Astrocyte of the spinal cord (primary cell): ENCODE results near the gene TGM4.

Experiments
- DNase-seq: peaks from one replicate; pipeline ENCODE4 v3.0.0; 2011; ENCODE audit warnings: low read depth, low spot score
- H3K4me3 ChIP-seq: 2 replicates; pipeline ENCODE4 v1.5.1; 2011; ENCODE audit warnings: low read depth, mild to moderate bottlenecking, low read length, moderate library complexity
- in situ Hi-C: cut with HindIII; loops from 2 replicates; pipeline ENCODE4 v1.10.0; 2017; ENCODE audit warnings: low sequenced_read_pairs
- TF ChIP-seq, protein P1 (sequence below): IDR thresholded peaks from 2 replicates; pipeline ENCODE4 v1.5.1; 2012; ENCODE audit warnings: low read depth, mild to moderate bottlenecking, low read length, inconsistent platforms

The TGM4 gene

DNA sequence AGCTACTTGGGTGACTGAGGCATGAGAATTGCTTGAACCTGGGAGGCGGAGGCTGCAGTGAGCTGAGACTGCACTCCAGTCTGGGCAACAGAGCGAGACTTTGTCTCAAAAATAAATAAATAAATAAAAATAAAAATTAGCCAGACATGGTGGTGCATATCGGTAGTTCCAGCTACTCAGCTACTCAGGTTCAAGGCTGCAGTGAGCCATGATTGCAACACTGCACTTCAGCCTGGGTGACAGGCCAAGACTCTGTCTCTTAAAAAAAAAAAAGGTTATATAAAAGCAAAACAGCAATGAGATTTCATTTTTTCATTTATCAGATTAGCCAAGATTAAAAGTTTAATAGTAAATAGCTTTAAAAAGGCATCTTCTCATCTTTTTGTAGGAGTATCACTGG is 2.9 kb downstream of the TGM4 start:
- TF ChIP-seq, protein P1, sequence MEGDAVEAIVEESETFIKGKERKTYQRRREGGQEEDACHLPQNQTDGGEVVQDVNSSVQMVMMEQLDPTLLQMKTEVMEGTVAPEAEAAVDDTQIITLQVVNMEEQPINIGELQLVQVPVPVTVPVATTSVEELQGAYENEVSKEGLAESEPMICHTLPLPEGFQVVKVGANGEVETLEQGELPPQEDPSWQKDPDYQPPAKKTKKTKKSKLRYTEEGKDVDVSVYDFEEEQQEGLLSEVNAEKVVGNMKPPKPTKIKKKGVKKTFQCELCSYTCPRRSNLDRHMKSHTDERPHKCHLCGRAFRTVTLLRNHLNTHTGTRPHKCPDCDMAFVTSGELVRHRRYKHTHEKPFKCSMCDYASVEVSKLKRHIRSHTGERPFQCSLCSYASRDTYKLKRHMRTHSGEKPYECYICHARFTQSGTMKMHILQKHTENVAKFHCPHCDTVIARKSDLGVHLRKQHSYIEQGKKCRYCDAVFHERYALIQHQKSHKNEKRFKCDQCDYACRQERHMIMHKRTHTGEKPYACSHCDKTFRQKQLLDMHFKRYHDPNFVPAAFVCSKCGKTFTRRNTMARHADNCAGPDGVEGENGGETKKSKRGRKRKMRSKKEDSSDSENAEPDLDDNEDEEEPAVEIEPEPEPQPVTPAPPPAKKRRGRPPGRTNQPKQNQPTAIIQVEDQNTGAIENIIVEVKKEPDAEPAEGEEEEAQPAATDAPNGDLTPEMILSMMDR, result no peak
- no peak overlapping the region for H3K4me3 ChIP-seq
- in situ Hi-C loops, result no loop called here
- no peak for DNase-seq

DNA sequence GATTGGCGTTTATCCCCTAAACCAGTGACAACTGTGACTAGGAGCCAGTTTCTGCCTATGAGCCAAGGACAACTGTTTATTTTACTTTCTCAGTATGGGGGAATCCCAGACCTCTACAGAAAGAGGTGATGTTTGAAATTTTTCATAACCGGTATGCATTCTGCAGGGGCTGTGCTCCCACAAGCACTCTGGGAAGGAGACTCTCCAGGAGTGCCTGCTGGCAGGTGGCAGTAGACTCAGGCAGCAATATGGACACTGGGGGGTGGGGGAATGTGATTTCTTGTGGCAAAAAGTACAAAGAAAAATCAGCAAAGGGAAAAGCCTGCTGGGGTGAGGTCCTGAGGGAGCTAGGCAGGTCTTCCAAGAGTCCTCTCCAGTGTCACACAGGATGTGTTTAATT is 5.9 kb downstream of the TGM4 start:
- in situ Hi-C loops, result no loop called here
- H3K4me3 ChIP-seq, result no peak overlapping the region
- DNase-seq, result peak; percentile 49
- TF ChIP-seq, protein P1, result no peak

DNA sequence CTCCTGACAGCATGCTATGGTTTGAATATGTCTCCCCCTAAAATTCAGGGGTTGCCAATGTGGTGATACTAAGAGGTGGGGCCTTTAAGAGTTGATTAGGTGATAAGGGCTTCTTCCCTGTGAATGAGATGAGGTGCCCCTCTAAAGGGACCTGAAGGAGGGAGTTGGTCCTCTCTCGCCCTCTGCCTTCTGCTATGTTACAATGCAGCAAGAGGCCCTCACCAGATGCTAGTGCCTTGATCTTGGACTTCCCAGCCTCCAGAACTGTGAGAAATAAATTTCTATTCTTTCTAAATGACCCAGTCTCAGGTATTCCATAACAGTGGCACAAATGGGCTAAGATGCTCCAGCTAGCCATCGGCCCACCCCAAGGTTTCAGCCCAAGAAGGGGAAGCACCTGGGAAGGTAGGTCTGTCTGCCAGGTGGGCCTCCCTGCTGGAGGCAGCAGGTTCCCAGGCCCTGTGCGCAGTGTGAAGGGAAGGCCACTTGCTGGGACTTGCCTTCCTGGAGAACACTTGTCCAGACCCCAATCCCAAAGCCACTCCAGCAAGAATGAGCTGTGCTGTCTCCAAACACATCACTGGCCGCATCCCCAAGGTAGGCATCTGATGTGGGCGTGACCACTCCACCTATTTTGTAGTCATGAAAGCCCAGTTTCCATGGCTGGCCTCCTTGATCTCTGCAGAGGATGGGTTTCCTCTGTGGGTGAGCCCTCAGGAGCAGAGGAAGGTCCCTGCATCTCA is 9.0 kb downstream of the TGM4 start:
- TF ChIP-seq, protein P1, result no peak
- in situ Hi-C loops, result no loop called here
- no peak for DNase-seq
- no peak overlapping the region for H3K4me3 ChIP-seq

DNA sequence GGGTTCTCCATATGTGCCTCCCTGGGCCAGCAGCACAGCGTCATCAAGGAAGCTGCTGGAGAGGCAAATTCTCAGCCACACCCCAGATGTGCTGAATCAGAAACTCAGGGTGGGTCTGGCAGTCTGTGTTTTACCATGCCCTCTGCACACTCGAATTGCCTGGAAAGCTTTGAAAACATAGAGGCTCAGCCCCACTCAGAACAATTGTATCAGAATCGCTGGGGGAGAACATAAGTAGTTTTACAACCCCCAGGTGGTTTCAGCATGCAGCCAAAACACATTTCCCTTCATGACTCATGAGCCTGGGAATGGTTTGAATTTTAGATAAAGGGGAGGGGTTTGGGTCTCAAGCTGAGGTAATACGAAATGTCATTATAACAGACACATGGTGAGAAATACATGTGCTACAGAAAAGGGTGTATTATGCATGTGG is 9.6 kb downstream of the TGM4 start:
- peak; percentile 99 for DNase-seq
- in situ Hi-C loops, result no loop called here

DNA sequence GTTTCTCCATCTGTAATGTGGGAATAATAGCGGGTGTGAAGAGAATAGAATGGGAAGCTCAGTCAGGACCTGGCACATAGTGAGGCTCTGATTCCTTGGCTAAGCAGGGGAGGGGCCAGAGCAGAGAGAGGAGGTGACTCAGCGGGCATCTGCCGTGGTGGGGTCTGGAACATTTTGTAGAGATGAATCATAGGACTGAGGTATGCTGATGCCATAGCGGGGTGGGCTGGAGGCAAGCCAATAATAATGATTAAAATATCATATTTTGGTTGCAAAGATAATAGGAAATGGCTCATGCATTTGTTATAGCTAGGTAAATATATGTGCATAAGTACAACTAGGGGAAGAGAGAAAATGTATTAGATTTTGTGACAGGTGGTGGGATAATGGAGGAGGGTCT is 11.2 kb downstream of the TGM4 start:
- in situ Hi-C loops, result no loop called here
- DNase-seq, result peak; percentile 97
- no peak overlapping the region for H3K4me3 ChIP-seq
- TF ChIP-seq, protein P1, result no peak

More for the DNA sequence above, 9.6 kb downstream of the TGM4 start:
- no peak overlapping the region for H3K4me3 ChIP-seq
- TF ChIP-seq, protein P1, result no peak

DNA sequence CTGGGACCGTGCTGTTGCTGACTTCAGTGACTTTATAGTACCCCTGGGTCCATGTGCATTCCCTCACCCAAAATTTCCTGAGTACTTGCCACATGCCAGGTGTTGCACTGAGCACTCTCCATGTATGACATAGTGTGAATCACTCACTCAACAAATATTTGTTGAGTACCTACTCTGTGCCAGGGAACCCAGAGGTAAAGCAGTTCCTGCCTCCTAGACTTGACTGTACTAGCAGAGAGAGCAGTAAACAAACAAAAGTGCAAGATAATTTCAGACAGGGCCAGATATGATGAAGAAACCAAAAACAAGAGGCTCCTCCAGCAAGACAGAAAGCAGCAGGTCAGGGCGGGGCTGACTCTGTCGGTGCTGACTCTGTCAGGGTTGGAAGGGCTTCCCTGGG is 12.2 kb downstream of the TGM4 start:
- in situ Hi-C loops, result no loop called here
- H3K4me3 ChIP-seq, result no peak overlapping the region
- TF ChIP-seq, protein P1, result no peak
- peak; percentile 12 for DNase-seq
